ENCODE results near the gene MAPK8IP1. TPM values are rescaled to one million over a fixed set of nuclear protein-coding genes. Genes with fewer than 3 reads are reported as not detected.

Gene MAPK8IP1
- total RNA-seq, 4 donors from 2014 or later: 3.2 to 7.4 (median 4.3) TPM

GRCh38 chr11:45942381-45942780 lies 56.9 kb downstream of the MAPK8IP1 start:
- TF ChIP-seq CTCF (IDR thresholded peaks at IDR 0.05): no peak
- DNase-seq (ENCODE audit: low spot score): no peak

GRCh38 chr11:45945397-45945999 lies 60.0 kb downstream of the MAPK8IP1 start:
- DNase-seq (ENCODE audit: low spot score): no peak
- no peak for ATAC-seq (ENCODE audit: low FRiP score)
- TF ChIP-seq CTCF (IDR thresholded peaks at IDR 0.05): no peak

More at GRCh38 chr11:45942381-45942780, 56.9 kb downstream of the MAPK8IP1 start:
- no peak for ATAC-seq (ENCODE audit: low FRiP score)

- no peak for TF ChIP-seq CTCF (IDR thresholded peaks at IDR 0.05)
- no peak for ATAC-seq (ENCODE audit: low FRiP score)
- no peak for DNase-seq (ENCODE audit: low spot score)
Observed at GRCh38 chr11:45947885-45948284, 62.4 kb downstream of the MAPK8IP1 start.

- no peak for TF ChIP-seq CTCF (IDR thresholded peaks at IDR 0.05)
- DNase-seq (ENCODE audit: low spot score) (no peak), ATAC-seq (ENCODE audit: low FRiP score) (no peak)
Observed at GRCh38 chr11:45948356-45948755, 62.9 kb downstream of the MAPK8IP1 start.

GRCh38 chr11:45949992-45950407 lies 64.5 kb downstream of the MAPK8IP1 start:
- DNase-seq (ENCODE audit: low spot score) (no peak), ATAC-seq (ENCODE audit: low FRiP score) (no peak)
- no peak for TF ChIP-seq CTCF (IDR thresholded peaks at IDR 0.05)

Other genes starting within 250 kb of the MAPK8IP1 start
- gene CHST1, start 220.0 kb upstream of the MAPK8IP1 start, total RNA-seq: 1 to 10 TPM in 3 of 4 donors, under 1 TPM in 1; 0.37 to 8.4 (median 2.7) TPM
- gene SLC35C1, start 80.5 kb upstream of the MAPK8IP1 start, total RNA-seq: 100 to 1,000 TPM in 1 of 4 donors, 10 to 100 TPM in 3; 18.6 to 103 (median 73.0) TPM
- gene CRY2, start 38.2 kb upstream of the MAPK8IP1 start, total RNA-seq: 10 to 100 TPM; 53.1 to 63.4 (median 60.2) TPM
- gene FREY1, start 21.6 kb downstream of the MAPK8IP1 start, total RNA-seq: 1 to 10 TPM in 1 of 4 donors, not detected in 3; 1.6 TPM
- 10 to 100 TPM; 20.1 to 25.0 (median 22.8) TPM for gene PEX16, start 32.2 kb downstream of the MAPK8IP1 start, total RNA-seq
- gene LARGE2, start 37.0 kb downstream of the MAPK8IP1 start, total RNA-seq: under 1 TPM in 2 of 4 donors, not detected in 2; 0.24 to 0.37 TPM
- 10 to 100 TPM; 16.1 to 73.0 (median 22.1) TPM for gene PHF21A, start 235.8 kb downstream of the MAPK8IP1 start, total RNA-seq